GM21529 (cell line): ENCODE results near the gene FAM107A.

Experiments
- ATAC-seq: cut with Tn5 transposase; IDR thresholded peaks from one replicate; pipeline ENCODE4 v1.9.1; 2021; ENCODE audit not compliant: unreplicated experiment

Gene FAM107A, protein sequence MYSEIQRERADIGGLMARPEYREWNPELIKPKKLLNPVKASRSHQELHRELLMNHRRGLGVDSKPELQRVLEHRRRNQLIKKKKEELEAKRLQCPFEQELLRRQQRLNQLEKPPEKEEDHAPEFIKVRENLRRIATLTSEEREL

DNA sequence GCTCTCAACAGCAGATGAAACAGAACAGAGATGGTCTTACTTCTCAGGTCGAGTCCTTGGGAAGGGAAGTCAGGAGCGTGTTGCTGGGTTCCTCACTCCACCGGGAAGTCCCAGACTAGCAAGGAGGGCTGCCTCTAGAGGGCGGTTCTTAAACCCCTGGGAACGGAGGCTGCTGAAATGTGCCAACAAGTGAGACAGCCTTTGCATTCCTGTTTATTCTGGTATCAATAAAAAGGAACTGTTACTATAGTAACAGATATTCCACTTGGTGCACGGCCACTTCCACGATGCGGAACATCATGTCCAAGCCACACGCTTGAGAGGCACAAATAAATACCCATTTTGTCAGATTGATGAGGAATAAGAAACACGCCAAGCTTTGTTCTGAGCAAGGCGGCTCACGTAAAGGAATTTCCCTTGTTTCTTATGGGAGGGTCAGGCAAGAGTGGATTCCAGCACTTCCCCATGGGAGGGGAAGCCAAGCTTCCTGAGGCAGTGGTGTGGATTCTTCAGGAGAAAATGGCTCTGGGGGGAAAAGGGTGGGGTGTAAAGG, at the start of gene FAM107A:
TSS of gene FAM107A (minus strand) at position 123 of the 553 bp plus-strand sequence. CDS start 7,531 bp downstream, outside the sequence.
- ATAC-seq, result no peak

DNA sequence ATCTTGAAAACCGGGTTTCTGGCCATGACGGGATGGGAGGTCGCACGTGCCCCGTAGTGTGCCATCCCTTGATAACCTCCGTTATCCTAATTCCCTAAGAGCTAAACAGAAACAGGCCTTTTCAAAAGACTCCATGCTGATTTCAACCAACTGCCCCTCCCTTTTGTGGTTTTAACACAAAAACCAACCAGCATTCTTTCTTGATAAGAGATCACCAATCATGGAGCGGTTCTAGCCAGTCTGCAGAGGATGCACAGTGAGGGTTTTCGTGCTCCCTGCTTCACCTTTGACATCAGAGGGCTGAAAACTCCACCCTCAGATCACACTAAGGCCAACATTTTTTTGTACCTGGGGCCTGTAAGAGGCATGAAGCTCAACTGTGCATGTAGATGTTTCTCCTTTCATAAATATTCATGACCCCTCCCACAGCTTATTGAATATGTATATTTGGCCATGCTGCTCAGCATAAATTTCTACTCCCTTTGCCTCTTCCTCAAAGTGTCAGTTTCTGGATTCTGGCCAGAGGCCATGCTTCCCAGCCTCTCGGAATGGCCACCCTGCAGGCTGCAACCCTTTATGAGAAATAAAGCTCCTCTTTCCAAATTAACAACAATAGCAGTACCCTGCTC, 48.1 kb upstream of the FAM107A start:
- no peak for ATAC-seq

DNA sequence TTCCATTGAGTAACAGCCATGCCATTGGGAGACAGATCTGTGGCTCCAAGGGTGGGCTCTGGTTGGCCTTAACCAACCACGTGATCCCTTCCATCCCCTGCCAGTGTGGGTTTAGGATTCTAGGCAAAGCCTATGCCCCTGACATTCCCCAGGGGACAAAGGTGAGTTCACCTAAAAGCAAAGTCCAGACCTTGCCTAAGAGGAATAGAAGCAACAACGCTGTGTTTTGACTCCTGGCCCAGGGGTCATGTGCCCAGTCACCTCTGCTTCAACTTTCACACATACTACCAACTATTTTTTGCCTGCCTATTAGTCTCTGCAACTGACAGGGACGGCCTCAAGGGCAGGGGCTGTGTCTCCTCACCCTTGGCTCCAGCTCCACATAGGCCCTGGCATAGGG, 47.4 kb upstream of the FAM107A start:
- ATAC-seq, result no peak

DNA sequence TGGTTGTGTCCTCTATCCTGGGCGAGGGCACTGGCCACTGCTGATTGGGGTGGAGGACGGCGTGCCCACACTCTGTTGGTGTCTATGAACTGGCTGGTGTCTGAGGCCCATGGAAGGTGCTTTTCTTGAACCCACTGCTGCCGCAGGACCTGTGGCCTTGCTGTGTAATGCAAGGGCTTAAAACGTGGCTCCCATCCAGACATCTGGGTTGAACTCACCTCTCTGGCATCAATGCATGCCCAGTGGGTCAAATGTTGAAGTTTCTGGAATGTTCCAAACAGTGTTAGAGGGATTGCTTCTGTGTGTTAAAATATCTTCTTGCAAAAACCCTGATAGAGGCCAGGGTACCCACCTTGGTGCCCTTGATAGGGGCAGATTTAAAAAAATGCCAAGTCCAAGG, 46.8 kb upstream of the FAM107A start:
- ATAC-seq, result no peak

DNA sequence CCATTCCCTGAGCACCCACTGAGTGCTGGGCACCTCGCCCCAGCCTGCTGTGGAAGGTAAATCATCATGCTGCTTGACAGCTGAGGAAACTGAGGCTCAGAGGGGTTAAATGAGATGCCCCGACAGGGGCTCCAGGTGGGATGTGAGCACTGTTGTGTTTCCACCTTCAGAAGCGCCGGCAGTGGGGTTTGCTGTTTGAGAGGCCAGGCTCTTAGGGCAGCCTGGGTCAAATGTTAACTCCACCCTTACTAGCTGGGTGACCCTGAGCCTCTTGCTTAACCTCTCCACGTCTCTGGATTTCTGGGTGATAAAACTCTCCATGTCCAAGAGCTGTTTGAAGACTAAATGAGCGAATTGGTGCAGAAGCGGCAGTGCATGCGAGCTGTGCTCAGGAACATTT, 46.3 kb upstream of the FAM107A start:
- ATAC-seq, result no peak

DNA sequence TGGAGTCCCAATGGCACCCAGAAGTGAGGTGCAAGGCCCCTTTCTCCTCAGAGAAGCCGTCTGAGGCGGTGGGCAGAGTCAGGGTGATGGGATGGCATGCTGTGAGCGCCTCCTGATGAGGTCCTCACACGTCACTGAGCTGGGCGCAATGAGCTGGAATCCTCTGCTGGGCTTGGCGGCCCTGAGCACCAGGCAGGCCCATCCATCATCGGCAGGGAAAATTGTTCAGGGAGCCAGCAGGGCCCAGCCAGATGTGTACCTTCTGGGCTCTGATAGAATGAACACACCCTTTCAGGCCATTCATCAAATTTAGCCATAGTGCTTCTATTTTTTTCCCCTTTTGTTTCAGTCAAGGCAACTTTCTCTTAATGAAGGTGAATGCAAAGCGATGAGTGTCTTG, 45.7 kb upstream of the FAM107A start:
- ATAC-seq, result no peak

DNA sequence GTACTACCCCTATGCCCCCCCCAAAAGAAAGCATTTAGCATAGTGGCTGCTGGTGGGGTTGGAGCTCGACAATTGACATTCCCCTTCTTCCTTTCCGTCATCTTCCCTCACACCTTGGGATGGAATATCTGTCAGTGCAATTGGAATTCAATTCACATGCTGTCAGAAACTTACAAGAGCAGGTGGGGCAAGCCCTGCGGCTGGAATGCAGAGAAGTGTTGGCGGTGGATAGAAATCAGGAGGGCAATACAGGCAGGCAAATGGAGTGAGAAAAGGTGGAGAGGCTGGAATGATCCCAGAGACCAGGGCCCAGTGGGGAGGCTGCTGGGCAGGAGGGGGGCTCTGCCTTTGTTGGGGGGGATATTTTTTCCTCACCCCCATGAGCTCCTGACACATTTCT, 45.2 kb upstream of the FAM107A start:
- no peak for ATAC-seq

DNA sequence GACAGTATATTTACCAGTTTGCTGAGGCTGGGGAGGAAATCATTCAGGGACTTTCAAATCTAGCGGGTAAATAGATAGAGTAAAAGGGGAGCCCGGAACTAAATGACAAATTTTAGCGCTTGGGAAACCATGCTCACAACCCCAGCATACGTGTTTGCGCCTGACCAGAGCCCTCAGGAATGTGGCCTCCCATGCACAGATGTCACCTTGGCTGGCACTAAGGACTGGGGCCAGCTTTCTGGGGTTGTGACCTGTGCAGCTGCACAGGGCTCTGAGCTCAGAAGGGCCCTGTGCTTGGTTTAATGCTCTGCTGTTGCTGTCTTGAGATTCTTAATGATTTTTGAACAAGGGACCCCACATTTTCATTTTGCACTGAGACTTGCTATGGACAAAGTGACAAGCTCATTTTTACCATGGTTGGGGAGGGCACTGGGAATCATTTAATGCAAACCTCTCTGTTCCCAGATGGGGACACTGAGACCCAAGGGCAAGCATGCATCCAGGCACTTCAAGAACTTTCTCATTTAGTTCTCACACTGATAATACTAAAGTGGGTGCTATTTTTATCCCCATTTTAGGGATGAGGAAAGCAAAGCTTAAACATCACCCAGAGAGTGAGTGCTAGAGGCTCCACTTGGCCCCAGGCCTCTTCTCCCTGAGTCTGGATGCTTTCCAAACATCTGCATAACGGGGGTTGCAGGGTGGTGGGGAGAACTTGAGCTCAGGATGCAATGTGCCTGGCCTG, 44.1 kb upstream of the FAM107A start:
- no peak for ATAC-seq

DNA sequence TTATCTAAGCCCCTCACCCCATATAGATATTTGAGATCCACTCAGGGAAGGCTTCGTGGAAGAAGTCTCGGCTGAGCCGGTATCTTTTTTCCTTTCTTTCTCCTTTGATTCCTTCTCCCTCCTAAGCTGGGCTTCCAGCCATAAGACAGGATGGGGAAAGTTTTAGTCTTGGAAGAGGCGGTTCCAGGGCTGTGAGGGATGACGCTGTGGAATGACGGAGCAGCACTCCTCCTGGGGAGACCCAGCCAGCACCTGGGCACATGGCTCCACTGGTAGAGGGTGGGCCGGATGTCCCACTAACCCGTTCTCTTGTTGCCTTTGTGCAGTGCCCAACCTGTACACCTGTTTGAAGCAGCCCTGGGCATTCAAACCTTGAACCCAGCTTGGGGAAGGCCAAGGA, 43.2 kb upstream of the FAM107A start:
- no peak for ATAC-seq

DNA sequence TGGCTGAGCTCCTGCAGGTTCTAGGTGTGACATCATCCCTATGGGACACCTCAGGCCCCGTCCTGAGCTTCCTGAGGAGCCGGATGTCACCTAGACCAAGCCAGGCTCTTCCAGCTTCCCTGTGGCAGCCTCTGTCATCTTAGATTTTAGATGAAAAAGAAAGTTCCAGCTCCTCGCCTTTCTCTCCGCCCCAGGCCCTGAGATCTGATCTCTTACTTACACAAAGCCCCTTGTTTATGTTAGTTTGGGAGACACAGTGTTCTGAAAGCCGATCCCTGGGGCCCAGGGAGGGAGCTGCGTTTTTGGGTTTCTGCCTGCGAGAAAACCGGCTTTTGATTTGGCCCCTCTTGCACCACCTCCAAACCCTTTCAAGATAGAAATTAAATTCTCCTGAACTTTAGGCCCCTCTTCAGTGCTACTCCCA, 40.2 kb upstream of the FAM107A start:
- ATAC-seq, result no peak

DNA sequence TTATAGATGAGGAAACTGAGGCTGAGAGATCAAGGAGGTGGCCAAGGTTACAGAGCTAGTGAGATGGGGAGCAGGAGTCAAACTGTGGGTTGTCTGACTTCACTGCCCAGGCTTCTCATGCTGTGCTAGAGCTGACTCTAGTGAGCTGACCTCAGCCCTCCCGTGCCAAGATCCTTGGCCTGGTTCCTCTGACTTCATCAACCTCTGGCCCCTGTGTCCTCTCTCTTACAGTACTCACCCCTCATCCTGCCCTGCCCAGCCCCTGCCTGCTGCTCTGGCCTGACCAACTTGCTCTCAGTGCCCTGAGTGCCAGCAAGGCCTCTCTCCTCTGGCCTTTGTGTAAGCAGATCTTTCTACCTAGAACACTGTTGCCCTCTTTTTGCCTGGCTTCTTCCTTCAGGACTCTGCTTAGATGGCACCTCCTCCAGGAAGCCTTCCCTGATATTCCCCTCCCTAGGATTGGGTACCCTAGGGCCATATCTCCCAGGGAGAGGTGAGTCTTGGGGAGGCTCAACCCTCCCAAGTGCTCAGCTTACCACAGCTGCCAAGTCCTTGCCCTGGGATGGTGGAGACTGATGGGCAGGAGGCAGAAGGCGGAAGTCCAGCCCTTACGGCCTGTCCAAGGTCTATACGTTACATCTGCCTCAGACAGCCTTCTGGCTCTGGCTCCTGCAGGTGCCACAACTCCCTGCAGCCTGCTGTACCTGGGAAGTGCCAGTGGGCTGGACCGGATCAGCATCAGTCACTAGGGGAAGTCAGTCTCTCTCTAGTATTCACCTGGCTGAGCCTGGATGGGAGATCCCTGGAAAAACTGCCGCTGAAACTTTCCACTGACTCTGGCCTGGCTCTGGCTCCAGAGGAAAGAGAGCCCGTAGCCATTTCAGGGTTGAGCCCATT, 36.3 kb upstream of the FAM107A start:
- no peak for ATAC-seq

DNA sequence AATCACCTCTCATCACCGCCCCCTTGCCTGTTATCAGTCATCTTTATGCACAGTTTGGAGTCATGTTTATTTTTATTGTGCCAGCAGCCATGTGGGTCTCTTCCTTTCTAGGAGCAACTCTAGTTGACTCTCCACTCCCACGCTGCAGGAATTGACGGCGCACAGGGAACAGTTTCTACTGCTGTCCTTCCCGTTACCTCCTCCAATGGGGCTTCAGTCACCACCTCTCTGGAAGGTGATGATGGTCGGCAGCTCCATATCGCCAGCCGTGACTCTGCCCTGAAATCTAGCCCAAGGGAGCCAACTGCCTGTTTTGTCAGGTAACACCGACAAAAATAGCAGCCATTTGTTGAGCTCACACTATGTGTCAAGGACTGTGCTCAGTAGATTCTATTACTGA, 35.6 kb upstream of the FAM107A start:
- no peak for ATAC-seq

DNA sequence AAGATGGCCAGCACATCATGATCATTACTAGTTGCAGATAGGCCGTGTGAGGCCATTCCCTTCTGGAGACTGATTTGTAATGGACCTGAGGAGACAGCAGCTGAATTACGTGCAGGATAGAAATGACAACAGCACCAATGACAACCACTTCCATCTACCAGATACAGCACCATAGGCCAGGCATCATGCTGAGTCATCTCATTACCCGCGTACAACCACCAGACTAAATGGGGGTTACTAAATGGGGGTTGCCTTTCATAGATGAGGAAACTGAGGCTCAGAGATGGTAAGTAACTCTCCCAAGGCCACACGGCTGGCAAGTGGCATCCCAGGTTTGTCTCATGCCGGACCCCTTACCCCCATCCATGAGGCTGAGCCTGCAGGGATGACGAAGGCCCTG, 32.8 kb upstream of the FAM107A start:
- peak; percentile 71 for ATAC-seq

DNA sequence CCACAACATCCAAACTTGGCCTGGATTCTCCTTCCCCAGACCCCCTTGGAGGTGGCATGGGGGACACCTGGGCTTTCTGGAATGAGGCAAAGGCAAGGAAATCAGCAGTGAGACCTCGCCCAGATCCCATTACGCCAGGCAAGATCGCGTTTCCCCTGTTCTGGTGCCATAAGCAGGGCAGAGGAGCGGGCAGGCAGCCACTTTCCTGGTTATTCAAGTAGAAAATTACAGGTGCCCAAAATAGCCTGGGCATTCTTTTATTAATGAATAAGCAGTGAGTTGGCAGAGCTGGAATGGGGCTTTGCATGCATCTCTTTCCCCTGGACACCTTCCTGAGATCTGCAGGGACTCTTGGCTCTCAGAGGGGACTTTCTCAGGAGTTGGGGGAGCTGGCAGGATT, 31.5 kb upstream of the FAM107A start:
- ATAC-seq, result no peak

DNA sequence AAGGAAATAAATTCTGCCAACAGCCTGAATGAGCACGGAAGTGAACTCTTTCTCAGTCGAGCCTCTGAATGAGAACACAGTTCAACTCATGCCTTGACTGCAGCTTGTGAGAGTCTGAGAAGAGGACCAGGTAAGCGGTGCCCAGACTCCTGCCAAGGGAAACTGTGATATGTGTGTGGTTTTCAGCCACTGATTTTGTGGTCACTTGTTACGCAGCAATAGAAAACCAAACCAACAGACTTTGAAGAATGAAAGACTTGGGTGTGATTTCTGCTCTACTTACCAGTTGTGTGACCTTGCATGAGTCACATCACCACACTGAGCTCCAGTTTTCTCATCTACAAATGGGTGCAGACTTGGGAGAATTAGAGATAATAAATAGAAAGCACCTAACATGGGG, 30.6 kb upstream of the FAM107A start:
- no peak for ATAC-seq

DNA sequence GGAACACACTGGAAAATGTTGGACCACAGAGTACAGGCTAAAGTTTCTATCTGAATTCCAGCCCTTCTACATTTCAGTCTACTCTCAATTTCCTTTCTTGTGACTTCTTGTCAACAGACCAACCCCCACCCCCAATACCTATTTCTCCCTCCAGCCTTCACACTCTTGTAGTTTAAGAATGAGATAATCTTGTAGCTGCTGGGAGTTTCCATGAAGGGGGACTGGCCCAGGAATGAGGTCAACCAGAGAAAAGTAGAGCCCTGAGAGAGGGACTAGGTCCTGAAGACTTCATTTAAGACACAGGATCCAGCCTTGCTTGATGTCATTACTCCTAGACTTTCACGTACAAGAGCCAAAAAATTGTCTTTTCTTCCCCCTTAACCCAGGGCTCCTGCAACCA, 29.5 kb upstream of the FAM107A start:
- ATAC-seq, result no peak

DNA sequence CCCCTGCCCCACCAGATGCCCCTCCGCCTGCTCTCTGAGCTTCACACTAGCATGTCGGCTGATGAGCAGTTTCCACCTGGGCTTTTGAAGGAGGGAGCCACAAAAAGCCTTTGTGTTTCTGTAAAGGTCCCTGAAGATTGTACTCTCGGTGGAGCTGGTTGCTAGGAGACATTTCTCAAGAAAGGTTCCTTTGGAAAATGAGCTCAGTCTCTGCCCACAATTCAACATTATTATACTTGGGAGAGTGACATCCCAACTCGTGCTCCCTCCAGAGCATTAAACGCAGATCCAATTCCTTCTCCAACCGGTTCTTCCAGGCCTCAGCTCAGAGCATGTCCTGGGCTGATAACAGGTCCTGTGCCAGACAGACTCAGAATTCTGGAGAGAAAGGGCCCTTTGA, 26.8 kb upstream of the FAM107A start:
- no peak for ATAC-seq

DNA sequence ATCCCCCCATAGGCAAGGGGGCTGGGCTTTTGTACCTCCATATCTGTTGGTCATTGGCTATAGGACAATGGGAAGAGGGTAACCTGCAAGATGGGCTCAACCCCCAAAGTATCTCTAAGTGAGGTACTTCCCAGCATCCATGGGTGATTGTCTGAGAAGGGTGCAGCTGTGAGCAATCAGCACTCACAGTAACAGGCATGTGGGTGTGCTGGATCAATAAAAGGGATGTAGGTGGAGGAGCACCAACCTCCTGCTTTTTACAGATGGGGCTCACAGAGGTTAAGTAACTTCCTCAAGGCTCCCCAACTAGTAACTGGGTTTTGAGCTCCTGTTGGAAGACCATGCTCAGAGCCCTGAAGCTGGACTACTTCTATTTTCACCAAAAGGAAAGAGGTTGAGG, 26.4 kb upstream of the FAM107A start:
- ATAC-seq, result no peak

DNA sequence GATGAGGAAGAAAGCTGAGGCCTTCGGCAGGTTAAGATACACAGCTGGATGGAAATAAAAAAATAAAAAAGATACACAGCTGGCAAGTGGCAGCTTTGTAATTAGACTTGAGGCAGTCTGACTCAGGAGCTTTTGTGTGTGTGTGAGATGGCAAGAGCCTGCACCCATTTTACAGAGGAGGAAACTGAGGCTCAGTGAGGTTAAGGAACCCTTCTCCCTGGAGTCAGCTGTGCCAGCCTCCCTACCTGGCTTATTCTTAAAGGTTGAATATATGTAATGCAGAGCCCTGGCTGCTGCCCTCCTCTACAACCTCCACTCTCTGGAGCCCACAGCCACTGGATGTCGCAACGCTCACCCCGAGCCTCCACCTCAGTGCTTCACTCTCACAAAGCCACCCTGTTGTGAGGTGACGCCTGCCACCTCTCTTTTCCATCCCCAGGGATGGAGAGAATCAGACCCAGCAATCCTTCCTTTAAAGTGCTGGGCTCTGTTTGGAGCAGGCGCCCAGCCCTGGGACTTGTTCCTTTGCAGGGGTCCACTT, 20.6 kb upstream of the FAM107A start:
- no peak for ATAC-seq

DNA sequence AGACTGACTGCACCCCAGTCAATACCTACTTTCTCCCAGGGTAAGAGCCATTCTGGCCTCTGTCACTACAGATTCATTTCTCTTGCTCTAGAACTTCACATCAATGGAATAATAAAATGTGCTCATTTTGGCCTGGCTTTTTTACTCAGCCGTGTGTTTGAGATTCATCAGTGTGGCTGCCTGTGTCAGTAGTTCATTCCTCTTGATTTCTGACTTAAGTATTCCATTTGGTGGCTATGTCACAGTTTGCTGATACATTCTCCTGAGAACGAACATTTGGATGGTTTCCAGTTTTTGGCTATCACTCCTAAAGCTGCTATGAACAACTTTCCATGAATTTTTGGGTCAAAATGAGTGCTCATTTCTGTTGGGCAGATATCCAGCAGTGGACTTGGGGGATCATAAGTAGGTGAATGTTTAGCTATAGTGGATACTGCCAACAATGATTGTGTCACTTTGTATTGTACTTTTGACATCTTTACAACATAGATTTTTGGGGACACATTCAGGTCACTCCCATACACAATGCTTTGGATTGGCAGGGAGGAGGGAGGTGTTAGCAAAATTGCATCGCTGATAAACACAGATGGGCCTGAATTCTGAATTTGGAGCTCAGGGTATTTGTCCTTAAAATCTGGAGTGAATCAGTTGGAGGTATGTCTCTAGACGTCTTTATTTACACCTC, 19.8 kb upstream of the FAM107A start:
- no peak for ATAC-seq
